Bone marrow (tissue), 2 donors: Measurements from ENCODE around the gene CCDC85B.

Experiments used
- DNase-seq, 2 donors: peaks; one replicate each; lab custom pipeline; 2025; lab: John Stamatoyannopoulos, UW

The CCDC85B gene

DNA sequence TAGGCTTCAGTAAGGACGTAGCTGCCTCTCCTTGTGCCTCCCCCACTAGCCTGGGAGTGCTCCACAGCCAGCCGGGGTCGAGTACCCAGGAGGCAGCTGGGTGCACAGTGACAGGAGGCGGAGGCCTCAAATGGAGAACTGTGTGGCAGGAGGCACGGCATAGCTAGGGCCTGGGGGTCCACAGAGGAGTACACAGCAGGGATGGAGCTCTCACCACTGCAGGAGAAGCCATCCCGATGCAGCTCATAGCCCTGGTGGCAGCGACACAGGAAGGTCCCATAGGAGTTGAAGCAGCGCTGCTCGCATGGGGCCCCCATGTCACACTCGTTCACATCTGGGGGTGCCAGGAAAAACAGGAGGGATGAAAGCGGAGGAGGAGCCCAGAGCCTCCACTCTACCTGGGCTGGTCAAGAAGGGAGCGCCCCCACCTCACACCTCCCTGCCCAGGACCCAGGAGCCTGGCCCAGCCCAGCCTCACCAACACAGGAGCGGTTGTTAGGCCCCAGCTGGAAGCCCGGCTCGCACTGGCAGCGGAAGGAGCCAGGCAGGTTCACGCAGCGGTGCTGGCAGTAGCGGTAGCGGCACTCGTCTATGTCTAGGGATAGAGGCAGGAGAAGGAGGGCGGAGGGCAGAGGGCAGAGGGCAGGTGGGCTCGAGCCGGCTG lies 20.7 kb upstream of the CCDC85B start:
- DNase-seq, result no peak

DNA sequence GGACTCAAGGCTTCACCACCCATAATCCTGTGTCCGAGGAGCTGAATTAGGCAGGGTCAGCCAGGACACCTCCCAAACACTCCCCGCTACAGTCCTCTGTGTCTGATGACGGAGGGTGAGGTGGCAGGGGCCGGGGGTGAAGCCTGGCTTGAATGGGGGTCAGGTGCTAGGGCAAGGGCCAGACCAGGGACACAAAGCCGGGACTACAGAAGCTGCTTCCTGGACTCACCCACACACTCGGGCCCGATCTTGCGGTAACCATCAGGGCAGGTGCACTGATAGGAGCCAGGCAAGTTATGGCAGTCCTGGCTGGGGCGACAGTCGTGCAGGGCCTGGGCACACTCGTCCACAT lies 20.2 kb upstream of the CCDC85B start:
- no peak for DNase-seq

DNA sequence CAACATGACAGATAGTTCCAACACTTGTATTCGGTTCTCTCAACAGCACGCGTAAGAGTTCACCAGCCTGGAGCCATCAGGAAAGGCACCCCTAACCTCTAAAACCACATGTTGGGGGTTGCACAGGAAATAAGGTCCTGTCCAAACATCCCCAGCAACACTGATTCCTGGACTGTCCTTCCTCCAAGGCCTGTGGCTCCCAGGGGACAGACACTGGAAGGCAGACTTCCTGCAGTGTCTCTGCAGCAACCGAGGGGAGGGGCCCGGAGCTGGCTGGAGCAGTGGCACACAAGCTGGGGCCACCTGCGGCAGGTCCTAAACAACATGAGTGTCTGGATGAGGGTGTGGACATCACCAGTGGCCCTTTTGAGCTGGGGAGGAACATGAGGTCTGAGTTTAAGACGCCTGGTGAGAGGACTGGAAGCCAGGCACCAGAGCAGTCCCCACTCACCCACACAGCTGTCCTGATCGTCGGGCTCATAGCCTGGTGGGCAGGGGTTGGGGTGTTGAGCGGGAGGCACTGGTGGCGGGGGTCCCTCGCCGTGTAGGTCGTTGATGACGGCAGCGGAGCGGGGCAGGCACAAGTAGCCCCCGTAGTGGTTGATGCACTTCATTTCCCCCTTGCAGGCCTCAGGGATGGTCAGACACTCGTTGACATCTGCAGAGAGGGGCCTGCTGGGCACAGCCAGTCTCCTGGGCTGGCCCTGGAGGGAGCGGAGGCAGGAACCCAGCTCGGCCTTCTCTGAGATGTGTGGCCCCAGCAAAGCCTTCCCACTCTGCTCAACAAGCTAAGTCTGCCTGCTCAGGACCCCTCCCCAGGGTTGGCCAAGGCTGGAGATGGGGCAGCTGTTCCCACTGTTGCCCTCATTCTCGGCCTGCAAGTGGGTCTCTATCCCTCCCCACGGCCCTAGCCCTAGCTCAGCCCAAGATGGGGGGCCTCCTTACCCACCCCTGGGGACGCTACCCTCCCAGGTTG lies 19.5 kb upstream of the CCDC85B start:
- no peak for DNase-seq

DNA sequence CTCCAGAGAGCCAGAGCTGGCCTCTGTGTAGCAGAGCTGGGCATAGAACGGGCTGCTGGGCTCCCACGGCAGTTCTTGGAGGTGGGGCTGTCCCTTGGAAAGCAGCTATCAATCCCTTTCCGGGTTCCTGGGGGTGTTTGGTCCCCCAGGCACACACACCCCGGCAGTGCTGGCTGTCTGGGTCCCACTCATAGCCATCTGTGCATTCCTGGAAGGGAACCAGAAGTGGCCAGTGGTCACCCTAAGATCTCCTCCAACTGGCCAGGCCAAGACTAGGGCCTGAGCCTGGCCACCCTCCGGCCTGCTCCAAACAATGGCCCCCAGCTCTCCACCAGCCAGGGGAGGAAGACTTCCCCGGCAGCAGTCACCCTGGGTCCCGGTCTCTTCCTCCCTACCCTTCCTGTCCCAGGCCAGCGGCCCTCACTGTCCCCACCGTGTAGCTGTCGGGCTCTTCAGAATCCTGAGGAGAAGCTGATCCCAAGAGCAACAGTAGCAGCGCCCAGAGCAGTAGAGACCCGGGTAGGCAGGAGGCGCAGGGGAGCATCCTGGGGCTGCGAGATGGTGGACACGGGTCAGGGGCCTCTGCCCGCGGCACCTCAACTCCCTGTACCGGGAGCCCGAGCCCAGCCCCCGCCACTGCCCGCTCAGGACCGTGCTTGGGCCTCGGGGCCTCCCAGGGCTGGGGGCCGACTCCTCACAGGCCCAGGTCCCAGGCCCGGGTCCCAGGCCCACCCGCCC lies 18.5 kb upstream of the CCDC85B start:
- no peak for DNase-seq

DNA sequence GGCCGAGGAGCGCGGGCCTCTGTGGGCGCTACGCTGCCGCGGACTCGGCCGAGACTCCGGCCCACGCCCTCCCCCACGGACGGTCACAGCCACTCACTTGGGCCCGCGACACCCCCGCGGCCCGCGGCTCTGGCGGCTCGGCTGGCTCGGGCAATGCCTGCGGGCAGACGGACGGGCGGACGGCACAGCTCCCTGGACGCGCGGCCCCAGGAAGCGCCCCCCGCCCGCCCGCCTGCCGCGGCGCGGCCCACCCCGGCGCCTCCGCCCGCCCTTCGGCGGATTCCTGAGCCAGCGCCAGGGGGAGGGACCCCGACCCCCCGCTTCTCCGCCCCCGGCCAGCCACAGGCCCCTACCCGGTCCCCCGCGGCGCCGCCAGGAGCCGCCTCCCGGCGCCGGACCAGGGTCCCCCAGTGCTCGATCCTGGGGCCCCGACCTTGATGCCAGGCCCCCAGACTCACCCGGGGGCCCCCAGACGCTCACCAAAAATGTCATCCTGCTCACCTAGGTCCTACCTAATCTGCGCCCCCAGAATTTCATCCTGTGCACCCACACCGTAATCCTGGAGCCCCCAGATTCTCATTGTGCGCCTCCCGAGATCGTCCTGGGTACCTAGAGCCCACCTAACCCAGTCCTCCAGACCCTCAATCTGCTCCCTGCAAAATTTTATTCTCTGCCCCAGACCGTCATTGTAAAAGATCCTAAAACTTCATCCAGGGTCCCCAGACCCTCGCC lies 17.7 kb upstream of the CCDC85B start, which contains the start of gene EFEMP2:
Gene EFEMP2, minus strand, starts transcription at position 215 of the 732 bp plus-strand sequence. CDS start 446 bp downstream, outside the sequence.
- DNase-seq, result no peak

DNA sequence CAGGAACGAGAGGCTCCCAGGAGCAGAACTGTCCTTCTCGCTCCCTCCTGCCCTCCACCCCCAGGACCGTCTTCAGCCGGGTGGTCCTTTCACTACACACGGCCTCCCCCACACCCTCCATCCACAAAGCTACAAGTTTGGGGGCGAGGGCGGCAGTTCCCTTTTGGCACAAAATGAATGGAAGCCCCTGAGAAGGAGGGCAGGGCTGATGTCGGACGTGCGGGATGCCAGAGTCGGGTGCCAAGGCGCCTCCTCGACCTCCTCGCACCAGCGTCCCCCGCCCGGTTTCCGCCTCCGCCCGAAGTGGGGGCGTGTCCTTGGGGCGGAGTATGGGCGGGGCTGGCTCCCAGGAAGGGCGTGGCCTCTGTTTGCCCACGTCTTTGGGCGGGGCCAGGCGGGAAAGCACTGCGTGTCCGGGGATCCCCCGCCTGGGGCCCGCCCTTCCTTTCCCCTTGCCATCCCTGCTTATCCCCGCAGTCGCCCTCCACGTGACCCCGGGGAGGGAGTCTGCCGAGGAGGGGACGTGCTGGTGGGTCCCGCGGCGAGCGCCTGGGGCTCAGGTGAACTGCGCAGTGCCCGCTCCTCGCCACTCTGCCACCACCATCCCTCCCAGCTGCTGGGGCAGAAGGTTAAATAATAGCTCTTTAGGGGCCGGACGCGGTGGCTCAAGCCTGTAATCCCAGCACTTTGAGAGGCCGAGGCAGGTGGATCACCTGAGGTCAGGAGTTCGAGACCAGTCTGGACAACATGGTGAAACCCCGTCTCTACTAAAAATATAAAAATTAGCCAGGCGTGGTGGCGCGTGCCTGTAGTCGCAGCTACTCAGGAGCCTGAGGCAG lies 16.9 kb upstream of the CCDC85B start:
- peak; percentile 70 to 91 for DNase-seq

DNA sequence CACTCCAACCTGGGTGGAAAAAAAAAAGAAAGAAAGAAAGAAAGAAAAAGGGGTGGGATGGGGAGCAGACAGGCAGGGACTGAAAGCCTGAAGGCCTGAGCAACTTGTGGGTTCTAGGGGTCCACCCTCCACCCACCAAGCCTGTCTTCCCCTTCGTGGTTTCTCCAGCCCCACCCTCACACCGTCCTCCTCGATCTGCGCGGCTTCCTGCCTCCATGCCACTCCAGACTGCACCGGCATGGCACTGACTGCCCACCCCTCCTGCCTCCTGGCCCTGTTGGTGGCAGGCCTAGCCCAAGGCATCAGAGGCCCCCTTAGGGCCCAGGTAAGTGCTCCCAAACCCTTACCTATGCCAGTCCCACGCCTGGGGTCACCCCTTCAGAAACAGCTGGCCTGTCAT lies 10.9 kb upstream of the CCDC85B start, which contains the start of gene CTSW:
Gene CTSW, plus strand, starts transcription at position 221 of the 400 bp plus-strand sequence. Its CDS starts 18 bp downstream, at position 239.
- DNase-seq, result peak in 1 of 2 donors; percentile 35

DNA sequence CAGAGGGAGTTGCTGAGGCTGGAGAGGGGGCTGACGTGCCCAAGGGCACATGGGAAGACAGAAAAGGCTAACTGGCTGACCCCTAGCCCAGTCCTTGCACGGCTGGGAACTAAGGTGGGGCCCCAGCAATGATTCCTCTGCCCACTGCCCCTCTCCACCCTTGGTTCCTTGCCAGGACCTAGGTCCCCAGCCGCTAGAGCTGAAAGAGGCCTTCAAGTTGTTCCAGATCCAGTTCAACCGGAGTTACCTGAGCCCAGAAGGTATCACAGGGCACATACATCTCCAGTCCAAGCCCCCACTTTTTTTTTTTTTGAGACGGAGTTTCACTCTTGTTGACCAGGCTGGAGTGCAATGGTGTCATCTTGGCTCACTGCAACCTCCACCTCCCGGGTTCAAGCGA lies 10.4 kb upstream of the CCDC85B start:
- DNase-seq, result no peak

DNA sequence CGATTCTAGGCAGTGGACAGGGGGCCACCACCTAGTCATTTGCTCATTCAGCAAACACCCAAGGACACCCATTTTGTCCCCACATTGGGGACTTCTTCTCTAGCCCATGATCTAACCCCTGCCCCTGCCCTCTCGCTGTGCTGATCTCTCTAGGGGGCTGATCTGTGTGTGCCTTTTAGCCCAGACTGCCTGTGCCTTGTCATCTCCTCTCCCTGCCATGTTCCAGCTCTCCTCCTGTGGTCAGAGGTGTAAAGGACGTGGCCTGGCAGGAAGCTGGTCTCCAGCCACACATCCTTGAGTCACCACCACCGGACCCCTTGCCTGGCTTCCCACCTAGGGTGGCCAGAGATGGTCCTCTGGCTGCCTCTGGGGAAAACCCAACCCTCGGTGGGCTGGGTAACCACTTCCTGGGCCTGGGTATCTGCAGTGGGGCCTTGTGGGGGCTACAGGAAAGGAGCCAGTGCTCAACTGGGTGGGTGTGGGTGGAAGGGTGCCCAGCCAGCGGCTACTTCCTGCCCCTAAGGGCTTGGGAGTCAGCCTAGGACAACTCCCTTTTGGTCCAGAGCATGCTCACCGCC lies 9.5 kb upstream of the CCDC85B start:
- DNase-seq, result no peak

DNA sequence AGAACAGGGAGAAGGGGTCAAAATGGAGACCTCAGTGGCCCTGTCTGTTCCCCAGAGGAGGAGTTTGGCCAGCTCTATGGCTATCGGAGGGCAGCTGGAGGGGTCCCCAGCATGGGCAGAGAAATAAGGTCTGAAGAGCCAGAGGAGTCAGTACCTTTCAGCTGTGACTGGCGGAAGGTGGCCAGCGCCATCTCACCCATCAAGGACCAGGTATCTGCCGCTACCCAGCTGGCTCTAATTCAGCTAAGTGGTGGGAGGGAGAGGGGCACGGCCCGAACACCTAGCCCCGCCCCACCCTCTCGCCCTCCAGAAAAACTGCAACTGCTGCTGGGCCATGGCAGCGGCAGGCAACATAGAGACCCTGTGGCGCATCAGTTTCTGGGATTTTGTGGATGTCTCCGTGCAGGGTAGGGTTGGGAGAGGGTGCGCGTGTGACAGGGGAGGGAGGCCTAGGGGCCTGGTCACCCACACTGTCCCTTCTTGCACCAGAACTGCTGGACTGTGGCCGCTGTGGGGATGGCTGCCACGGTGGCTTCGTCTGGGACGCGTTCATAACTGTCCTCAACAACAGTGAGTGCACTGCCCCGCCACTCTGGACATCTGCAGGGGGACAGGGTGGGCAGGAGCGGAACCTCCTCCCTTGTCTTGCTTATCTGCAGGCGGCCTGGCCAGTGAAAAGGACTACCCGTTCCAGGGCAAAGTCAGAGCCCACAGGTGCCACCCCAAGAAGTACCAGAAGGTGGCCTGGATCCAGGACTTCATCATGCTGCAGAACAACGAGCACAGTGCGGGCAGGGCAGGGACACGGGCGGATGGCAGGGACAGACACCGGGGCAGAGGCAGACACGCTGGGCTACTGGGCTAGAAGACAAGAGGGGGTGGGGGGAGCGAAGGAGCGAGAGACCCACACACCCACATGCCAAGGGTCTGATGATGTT lies 8.1 kb upstream of the CCDC85B start:
- no peak for DNase-seq

DNA sequence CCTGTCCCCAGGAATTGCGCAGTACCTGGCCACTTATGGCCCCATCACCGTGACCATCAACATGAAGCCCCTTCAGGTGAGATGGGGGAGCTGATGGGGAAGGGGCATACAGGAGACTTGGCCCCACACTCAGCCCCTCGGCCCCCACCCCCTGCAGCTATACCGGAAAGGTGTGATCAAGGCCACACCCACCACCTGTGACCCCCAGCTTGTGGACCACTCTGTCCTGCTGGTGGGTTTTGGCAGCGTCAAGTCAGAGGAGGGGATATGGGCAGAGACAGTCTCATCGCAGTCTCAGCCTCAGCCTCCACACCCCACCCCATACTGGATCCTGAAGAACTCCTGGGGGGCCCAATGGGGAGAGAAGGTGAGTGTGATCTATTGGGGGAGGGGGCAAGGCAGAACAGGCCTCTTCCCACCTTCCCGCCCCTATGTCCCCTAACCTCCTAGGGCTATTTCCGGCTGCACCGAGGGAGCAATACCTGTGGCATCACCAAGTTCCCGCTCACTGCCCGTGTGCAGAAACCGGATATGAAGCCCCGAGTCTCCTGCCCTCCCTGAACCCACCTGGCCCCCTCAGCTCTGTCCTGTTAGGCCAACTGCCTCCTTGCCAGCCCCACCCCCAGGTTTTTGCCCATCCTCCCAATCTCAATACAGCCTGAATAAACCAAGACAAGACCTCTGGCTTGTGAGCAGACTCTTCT lies 7.3 kb upstream of the CCDC85B start:
- DNase-seq, result no peak

DNA sequence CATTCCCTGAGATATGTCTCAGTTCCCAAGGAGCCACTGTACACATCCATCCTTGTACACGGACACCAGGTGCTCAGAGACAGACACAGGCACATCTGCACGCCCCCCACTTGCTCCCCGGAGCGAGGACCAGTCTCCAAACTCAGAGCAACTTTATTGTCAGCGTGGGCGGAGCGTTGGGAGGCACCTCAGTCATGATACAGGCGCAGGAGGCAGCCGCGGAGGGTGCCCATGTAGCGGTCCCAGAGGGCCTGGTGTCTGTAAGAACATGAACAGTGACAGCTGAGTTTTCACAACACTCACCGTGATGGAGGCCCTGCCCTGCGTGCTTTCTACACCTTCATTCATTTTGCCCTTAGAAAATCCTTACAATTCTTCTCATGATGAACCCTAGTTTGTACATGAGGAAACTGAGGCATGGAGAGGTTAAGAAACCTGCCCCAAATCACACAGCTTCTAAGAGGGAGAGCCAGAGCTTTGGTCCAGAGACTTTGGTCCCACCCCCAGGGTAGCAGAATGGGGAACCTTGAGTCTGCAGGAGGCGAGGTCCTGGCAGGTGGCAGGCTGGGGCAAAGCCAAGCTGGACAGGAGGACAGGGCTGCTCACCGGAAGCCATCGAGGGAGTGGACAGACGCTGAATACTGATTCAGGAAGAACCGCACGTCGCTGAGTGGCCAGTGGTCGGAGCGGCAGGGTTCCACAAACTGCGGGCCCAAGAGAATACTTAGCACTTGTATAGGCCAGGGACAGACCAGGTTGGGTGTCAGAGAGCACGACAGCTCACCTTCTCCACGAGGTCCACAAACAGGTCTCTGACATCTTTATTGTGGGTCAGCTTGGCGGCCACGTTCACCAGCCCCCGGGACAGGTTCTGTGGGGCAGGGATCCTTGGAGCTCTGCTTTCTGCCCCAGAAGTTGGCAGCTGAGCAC lies 6.4 kb upstream of the CCDC85B start:
- no peak for DNase-seq

DNA sequence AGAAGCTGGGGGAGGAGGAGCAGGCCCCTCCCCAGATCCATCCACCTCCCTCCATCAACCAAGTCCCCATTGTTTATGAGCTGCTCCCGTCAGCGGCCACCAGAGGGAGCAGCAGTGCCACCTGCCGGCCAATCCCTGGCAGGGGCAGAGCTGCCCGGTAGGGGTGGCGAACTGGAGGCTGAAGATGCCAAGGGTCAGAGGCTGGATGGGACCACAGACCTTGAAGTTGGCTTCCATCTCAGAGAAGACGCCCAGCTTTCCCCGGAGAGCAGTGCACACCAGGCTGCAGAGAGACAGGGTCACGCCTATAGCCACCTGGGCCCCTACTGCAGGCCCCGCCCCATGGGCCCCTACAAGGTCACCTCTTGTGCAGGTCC lies 5.8 kb upstream of the CCDC85B start:
- peak; percentile 48 to 61 for DNase-seq

DNA sequence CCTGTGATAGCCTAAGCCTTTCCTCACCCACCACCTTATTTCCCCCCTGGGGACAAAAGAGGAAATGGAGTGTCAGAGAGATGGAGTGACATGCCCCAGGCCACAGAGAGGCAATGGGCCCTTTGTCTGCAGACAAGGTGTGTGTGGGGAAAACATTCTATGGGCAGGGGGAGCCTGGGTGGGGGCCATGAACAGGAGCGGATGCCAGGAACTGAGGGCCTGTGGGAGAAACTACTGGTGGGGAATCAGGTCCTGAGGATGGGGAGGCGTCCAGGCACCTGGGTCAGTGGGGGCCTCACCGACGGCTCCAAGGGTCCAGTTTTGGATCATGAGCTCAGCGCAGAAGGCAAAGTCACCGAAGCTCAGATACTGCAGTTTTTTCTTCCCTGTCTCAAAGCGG lies 5.2 kb upstream of the CCDC85B start:
- no peak for DNase-seq

DNA sequence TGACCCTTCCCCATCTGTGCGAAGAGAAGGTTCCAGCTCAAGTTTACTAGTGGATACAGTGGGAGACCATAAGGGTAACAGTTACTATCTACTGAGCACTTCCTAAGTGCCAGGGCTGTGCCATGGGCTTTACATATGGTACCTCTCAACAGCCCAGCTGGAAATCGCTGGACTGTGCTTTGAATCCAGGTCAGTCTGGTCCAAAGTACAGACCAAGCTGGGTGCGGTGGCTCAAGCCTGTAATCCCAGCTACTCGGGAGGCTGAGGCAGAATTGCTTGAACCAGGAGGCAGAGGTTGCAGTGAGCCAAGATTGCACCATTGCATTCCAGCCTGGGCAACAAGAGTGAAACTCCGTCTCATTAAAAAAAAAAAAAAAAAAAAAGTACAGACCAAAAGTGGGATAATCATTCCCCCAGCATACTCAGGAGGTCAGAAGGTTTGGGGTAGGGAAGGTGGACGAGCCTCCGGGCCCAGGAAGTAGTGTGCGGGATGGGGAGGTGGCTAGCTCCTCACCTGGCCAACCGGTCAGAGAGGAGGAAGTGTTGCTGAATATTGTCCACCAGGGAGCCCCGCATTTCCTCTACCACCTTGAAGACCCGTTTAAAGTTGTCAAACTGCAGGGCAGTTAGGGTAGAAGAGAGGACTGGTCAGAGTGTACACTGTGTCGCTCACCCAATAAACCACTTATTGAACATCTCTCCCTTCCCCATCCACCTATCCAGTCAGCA lies 4.5 kb upstream of the CCDC85B start:
- no peak for DNase-seq

DNA sequence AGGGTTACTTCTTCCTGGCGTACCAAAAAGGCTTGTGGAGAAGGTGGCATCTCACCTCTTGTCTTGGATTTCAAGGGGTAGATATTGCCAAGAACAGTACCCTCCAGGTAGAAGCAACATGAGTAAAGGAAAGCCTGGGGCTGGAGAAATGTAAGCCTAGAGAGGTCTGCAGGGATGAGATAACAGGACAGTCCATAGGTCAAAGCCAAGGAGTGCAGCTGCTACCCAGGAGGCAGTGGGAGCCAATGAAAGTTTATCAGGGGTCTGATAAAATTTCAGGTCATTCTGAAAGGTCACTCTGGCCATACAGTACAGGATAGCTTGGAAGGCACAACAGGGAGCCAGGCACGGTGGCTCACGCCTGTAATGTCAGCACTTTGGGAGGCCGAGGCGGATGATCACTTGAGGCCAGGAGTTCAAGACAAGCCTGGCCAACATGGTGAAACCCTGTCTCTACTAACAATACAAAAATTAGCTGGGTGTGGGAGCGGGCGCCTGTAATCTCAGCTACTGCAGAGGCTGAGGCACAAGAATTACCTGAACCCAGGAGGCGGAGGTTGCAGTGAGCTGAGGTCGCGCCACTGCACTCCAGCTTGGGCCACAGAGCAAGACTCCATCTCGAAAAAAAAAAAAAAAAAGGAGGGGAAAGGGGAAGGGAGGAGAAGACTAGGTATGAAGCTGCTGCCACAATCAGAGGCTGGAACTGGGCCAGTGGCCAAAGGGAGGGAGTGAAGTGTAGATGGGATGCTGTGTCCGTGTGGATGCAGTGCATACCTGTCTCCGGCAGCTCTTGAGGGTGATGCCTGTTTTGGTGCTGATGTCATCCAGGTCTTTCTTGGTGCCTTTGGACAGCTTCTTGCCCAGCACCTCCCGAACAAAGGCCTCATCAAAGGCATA lies 3.4 kb upstream of the CCDC85B start:
- no peak for DNase-seq
